H54 (cell line): Measurements from ENCODE around the gene NUAK1.

ENCODE experiments used
- DNase-seq: peaks from one replicate; pipeline ENCODE4 v3.0.0; 2011; ENCODE audit warnings: low spot score, mixed read lengths; ENCODE audit not compliant: insufficient read length
- FAIRE-seq: peaks from 3 replicates; lab custom pipeline; 2011; peaks lifted over from hg19 to GRCh38; lab: Jason Lieb, UNC
- POLR2A ChIP-seq: IDR thresholded peaks from 2 replicates; pipeline ENCODE4 v1.6.1; 2011; ENCODE audit warnings: low read depth, mild to moderate bottlenecking, low read length

NUAK1 gene

DNA sequence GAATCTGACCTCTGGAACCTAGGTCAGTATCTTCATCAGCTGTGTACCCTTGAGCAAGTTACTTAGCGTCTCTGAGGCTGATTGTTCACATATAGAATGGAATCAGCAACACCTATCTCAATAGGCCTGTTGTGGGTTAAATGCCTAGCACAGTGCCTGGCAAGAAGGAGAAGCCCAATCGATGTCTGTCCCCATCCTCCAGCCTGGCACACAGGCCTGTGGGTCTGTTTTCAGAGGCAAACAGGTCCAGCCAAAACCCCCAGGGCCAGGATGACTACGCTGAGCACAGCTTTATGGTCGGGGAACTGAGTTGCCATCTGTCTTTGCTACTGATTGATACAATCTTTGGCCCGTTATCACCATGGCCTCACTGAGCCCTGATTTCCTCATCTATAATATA is 89.2 kb downstream of the NUAK1 start:
- no peak for FAIRE-seq
- no peak for DNase-seq
- no peak for TF ChIP-seq POLR2A

DNA sequence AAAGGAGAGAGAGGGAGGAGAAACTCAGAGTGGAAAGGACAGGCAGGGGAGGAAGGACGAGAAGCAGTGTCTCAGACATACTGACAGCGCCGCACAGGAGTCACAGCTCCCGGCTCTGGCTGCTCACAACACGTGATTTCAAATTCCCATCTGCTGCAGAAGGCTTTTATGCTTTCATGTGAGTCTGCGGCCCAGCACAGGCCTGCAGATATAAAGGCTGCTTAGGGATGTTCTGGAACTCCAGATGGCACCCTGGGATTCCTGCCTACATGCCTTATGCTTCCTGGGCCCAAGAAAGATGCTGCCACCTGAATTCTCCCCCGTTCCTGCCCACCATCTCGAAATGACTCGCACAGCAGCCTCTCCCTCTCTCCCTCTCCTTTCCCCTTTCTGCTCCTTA is 89.6 kb downstream of the NUAK1 start:
- FAIRE-seq = no peak

GRCh38 chr12:106048676-106049075 is 90.1 kb downstream of the NUAK1 start:
- TF ChIP-seq POLR2A = no peak
- FAIRE-seq (no peak), DNase-seq (no peak)

More for the DNA sequence above, 89.6 kb downstream of the NUAK1 start:
- no peak for DNase-seq
- no peak for TF ChIP-seq POLR2A

GRCh38 chr12:106048016-106048415 is 90.7 kb downstream of the NUAK1 start:
- DNase-seq (no peak), FAIRE-seq (no peak)
- no peak for TF ChIP-seq POLR2A

DNA sequence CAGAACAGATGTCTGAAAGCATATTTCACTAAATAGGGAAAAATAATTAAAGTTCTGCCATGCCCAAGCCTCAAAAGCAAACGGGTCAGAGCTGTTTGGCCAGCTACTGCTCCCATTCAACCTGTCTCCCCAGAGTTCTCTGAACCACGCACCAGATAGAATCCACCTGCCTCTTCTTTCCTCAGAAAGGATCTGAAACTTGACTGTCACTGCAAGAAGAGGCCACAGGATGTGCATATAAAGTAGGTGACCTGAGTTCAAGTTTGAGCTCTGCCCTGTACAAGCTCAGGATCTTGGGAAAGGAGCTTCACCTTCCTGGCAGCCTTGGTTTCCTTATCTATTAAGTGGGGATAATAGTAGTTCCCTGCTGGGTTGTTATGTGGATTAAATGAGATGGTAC is 91.8 kb downstream of the NUAK1 start:
- FAIRE-seq (no peak), DNase-seq (no peak)
- TF ChIP-seq POLR2A = no peak

GRCh38 chr12:106046301-106046846 is 92.4 kb downstream of the NUAK1 start:
- no peak for FAIRE-seq
- DNase-seq = no peak
- TF ChIP-seq POLR2A = no peak

- FAIRE-seq = no peak
- TF ChIP-seq POLR2A = no peak
- no peak for DNase-seq
Observed at GRCh38 chr12:106045251-106045674, 93.5 kb downstream of the NUAK1 start.

DNA sequence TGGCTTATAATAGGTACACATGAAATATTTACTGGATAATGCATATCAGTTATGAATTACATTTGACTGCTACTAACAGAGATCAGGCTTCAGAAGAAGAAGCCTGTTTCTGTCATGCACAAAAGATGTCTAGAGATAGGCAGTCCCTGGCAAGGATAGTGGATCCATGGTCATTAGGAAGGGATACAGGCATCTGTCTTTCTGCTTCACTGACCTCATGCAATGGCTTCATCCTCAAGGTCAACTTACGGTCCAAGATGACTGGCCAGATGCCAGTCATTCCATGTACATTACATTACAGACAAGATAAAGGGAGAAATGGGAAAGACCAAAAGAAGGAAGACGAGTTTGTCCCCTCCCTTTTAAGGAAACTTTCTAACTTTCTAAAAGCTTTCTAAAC is 94.0 kb downstream of the NUAK1 start:
- no peak for TF ChIP-seq POLR2A
- no peak for FAIRE-seq
- no peak for DNase-seq

- no peak for TF ChIP-seq POLR2A
Observed at GRCh38 chr12:106042037-106042436, 96.7 kb downstream of the NUAK1 start.

DNA sequence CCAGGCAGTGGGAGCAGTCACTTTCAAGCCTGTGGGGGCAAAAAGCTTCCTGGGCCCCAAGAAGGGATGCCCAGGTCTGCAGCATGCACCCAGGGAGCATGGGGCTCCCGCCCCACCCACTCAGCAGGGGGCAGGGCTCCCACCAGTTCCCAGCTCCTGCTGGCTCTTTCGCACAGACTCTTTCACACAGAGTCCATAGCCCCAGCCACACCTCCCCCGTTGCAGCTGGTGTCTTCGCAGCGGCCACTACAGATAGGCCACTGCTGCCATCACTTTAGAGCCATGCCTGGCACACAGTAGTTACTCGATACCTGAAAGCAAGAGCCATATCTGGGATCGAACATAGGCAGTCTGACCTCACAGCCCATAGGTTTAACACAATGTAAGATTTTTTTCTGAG is 98.2 kb downstream of the NUAK1 start:
- DNase-seq (no peak), FAIRE-seq (no peak)
- no peak for TF ChIP-seq POLR2A

More at GRCh38 chr12:106042037-106042436, 96.7 kb downstream of the NUAK1 start:
- FAIRE-seq (no peak), DNase-seq (no peak)

DNA sequence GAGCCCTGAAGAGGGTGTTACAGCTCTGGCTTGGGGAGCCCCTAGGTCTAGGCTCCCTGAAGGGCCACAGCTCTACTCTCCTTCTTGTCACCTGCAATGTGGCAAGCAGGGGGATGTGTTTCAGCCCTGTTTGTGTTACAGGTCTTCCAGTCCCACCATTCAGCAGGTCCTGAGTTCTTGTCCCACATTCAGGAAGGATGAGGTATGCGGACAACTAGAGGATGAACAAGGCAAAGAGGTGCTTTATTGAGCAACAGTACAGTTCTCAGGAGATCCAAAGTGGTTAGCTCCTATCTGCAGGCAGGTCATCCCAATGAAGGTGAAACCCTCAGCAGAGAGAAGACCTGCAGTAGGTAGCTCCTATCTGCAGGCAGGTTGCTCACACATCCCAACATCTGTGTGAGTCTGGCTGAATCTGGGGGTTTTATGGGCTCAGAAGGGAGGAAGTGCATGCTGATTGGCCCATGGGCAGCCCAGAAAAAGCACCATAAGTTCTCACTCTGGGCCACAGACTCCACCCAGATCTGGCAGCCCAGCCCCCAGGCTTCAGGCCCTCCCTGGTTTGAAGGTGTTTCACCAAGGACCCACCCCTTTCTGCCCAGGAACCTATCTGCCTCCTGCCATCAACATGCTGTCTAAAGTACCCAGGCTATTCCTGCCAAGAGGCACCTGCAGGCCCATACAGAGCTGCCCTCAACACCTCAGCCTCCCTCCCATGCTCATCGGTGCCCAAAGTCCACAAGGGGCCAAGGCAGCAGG is 98.9 kb downstream of the NUAK1 start:
- FAIRE-seq (no peak), DNase-seq (no peak)
- TF ChIP-seq POLR2A = no peak

- FAIRE-seq = no peak
- TF ChIP-seq POLR2A = no peak
Observed at GRCh38 chr12:106039242-106039641, 99.5 kb downstream of the NUAK1 start.

GRCh38 chr12:106037524-106038298 is 101.0 kb downstream of the NUAK1 start:
- FAIRE-seq = no peak
- DNase-seq = no peak
- TF ChIP-seq POLR2A = no peak

More at GRCh38 chr12:106039242-106039641, 99.5 kb downstream of the NUAK1 start:
- DNase-seq = no peak

- FAIRE-seq = no peak
- no peak for DNase-seq
- TF ChIP-seq POLR2A = no peak
Observed at GRCh38 chr12:106035421-106035820, 103.3 kb downstream of the NUAK1 start.
